HFFc6 (cell line): ENCODE measurements around the gene RGS13. TPM values are rescaled to one million over a fixed set of nuclear protein-coding genes. Genes with fewer than 3 reads are reported as not detected.
A peak's percentile ranks its signal among the peaks of the same experiment; 100 is the strongest.

Experiments
- DNase-seq: peaks from one replicate; pipeline ENCODE4 v3.0.0-alpha.2; 2018
- H3K27ac Mint-ChIP-seq: 2 replicates; pipeline ENCODE4 v1.8.0; 2020; ENCODE audit warnings: mild to moderate bottlenecking, mixed read lengths
- H3K27me3 Mint-ChIP-seq: 2 replicates; pipeline ENCODE4 v1.8.0; 2021; ENCODE audit warnings: mild to moderate bottlenecking, moderate library complexity, mixed read lengths; ENCODE audit not compliant: insufficient read depth
- H3K36me3 Mint-ChIP-seq: 2 replicates; pipeline ENCODE4 v1.8.0; 2021; ENCODE audit warnings: low read depth, mixed read lengths
- H3K4me1 Mint-ChIP-seq: 2 replicates; pipeline ENCODE4 v1.8.0; 2020; ENCODE audit warnings: low read depth, mixed read lengths
- H3K4me3 Mint-ChIP-seq: 2 replicates; pipeline ENCODE4 v1.8.0; 2020; ENCODE audit warnings: mild to moderate bottlenecking, moderate library complexity, mixed read lengths
- H3K9me3 Mint-ChIP-seq: 2 replicates; pipeline ENCODE4 v1.8.0; 2020; ENCODE audit warnings: mild to moderate bottlenecking, mixed read lengths
- total RNA-seq, 6 experiments: library from RNA; stranded (reverse); fragmentation: NEBNext Ultra II Directional; extraction: Animal tissue kit (Norgen Biotek cat#: 25700); gene quantifications; 2 replicates in 1 of 6; 3 replicates in 5 of 6; pipeline ENCODE4 v1.2.3, GENCODE V29; 2021
- TF ChIP-seq, protein P1 (sequence below): fragments of 200-600 bp; sonication (generic); IDR thresholded peaks from 2 replicates; pipeline ENCODE4 v1.5.0; 2021; ENCODE audit warnings: antibody characterized with exemption, mild to moderate bottlenecking

The RGS13 gene
- total RNA-seq, 6 experiments from 2014 or later: not detected

DNA sequence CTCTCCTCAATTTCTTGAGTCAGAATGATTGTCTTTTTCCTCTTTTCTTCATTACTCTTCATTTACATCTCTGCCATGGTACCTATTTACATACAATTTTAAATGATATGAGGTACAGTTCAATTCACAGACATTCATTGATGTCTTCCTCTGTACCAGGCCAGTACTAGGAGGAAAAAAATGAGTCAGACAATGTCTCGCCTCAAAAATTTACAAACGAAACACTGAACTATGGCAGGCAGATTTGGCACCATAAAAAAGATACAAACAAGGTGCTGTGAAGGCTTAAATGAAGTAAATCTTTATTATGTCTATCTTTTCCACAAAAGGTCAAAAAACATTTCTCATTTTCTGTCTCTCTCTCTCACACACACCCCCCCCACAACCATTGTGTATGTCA is 71.0 kb downstream of the RGS13 start:
- DNase-seq: no peak
- no peaks in the 10 kb centered on the region for H3K9me3 Mint-ChIP-seq
- peaks cover 12% of the 10 kb centered on the region for H3K4me1 Mint-ChIP-seq
- peaks cover 3% of the 10 kb centered on the region; the same call in 1 of the 2 replicates for H3K27me3 Mint-ChIP-seq
- no peak overlapping the region for H3K27ac Mint-ChIP-seq
- no peak overlapping the region for H3K4me3 Mint-ChIP-seq
- TF ChIP-seq, protein P1, sequence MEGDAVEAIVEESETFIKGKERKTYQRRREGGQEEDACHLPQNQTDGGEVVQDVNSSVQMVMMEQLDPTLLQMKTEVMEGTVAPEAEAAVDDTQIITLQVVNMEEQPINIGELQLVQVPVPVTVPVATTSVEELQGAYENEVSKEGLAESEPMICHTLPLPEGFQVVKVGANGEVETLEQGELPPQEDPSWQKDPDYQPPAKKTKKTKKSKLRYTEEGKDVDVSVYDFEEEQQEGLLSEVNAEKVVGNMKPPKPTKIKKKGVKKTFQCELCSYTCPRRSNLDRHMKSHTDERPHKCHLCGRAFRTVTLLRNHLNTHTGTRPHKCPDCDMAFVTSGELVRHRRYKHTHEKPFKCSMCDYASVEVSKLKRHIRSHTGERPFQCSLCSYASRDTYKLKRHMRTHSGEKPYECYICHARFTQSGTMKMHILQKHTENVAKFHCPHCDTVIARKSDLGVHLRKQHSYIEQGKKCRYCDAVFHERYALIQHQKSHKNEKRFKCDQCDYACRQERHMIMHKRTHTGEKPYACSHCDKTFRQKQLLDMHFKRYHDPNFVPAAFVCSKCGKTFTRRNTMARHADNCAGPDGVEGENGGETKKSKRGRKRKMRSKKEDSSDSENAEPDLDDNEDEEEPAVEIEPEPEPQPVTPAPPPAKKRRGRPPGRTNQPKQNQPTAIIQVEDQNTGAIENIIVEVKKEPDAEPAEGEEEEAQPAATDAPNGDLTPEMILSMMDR: no peak
- H3K36me3 Mint-ChIP-seq: no peaks in the 10 kb centered on the region

DNA sequence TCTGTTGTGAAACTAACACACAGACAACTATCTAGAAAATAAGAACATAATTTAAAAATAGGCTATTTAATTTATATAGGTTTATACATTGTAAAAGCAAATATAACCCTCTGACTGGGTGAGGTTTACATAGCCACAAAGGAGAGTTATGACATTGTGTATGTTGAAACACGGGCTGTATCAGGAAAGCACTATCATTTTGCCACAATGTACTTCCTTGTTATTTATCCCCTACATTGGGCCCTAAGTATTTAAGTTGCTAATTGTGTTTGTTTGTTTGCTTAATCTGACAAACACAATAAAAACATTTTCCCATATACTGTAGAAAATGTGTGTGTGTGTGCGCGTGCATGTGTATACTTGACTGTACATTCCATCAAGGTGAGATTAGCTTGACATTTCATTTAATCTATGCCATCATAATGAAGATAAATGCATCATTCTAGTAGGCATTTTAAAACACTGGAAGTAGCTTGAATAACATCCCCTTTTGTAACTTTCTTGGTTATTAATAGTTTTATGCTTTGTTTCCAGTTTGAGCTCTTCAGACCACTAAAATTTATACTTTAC is 72.1 kb downstream of the RGS13 start:
- Mint-ChIP-seq H3K27ac (no peak overlapping the region), H3K4me1 (peaks cover 12% of the 10 kb centered on the region), H3K4me3 (no peak overlapping the region), H3K36me3 (no peaks in the 10 kb centered on the region), H3K9me3 (no peaks in the 10 kb centered on the region), H3K27me3 (peaks cover 3% of the 10 kb centered on the region; the same call in 1 of the 2 replicates)
- no peak for DNase-seq
- TF ChIP-seq, protein P1: no peak

DNA sequence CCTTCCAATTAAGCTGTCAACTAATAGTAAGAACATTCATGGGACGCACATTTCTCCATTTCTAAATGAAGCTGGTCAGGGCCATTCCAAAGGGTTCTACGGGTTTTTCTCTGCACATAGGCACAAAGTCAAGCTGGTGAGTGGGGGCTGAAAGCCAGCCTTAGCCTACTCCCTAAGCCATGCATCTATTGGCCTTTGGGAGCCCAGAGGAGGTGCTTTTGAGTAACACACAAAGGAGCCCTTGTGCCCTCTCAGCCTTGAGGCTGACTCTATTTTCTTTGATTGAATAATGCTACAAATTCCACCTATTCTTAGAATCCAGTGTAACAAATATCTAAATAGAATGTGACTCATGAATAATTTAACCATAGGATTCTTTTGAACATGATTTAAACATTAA is 73.6 kb downstream of the RGS13 start:
- H3K4me1 Mint-ChIP-seq: peaks cover 12% of the 10 kb centered on the region
- no peaks in the 10 kb centered on the region for H3K27me3 Mint-ChIP-seq
- H3K4me3 Mint-ChIP-seq: no peak overlapping the region
- DNase-seq: peak; percentile 6
- no peak overlapping the region for H3K27ac Mint-ChIP-seq
- H3K9me3 Mint-ChIP-seq: no peaks in the 10 kb centered on the region
- TF ChIP-seq, protein P1: no peak
- H3K36me3 Mint-ChIP-seq: no peaks in the 10 kb centered on the region

Other genes with a start within 250 kb of the RGS13 start
- gene RGS1, start 60.4 kb upstream of the RGS13 start, total RNA-seq: not detected
- 1 to 10 TPM; 4.4 to 7.6 (median 5.9) TPM for gene RGS2, start 172.9 kb downstream of the RGS13 start, total RNA-seq